Uterus (tissue), 4 donors: ENCODE results near the gene DLGAP1. TPM values are rescaled to one million over a fixed set of nuclear protein-coding genes. Genes with fewer than 3 reads are reported as not detected.
"Not testable (repeated sequence)": the region's sequence is repeated elsewhere in the genome, so short reads cannot be mapped to it uniquely, and the experiment has no call there.

ENCODE experiments used
- DNase-seq, 2 donors: peaks; one replicate each; pipeline ENCODE4 v3.0.0-alpha.2; 2019 to 2020
- H3K27ac ChIP-seq, 2 donors: fragments of 200-600 bp; sonication (generic); 1 replicate in 1 of 2; 2 replicates in 1 of 2; pipeline ENCODE4 v1.5.1; 2016 to 2018
- H3K27me3 ChIP-seq, 2 donors: fragments of 200-600 bp; sonication (generic); one replicate each; pipeline ENCODE4 v1.5.1; 2018 to 2019; ENCODE audit warnings: control low read depth in 1 of 2
- H3K36me3 ChIP-seq, 2 donors: fragments of 200-600 bp; sonication (generic); one replicate each; pipeline ENCODE4 v1.5.1; 2019; ENCODE audit warnings: control low read depth in 1 of 2
- H3K4me1 ChIP-seq, 2 donors: fragments of 200-600 bp; sonication (generic); one replicate each; pipeline ENCODE4 v1.5.1; 2018 to 2019; ENCODE audit warnings: control low read depth in 1 of 2
- H3K4me3 ChIP-seq, 2 donors: fragments of 200-600 bp; sonication (generic); 1 replicate in 1 of 2; 2 replicates in 1 of 2; pipeline ENCODE4 v1.5.1; 2018 to 2019; ENCODE audit warnings: mild to moderate bottlenecking in 1 of 2
- H3K9me3 ChIP-seq, 2 donors: fragments of 200-600 bp; sonication (generic); one replicate each; pipeline ENCODE4 v1.5.1; 2019; ENCODE audit warnings: control low read depth in 1 of 2
- CTCF ChIP-seq, 4 experiments: fragments of 200-600 bp in 2 of 4; fragments of 450-650 bp in 2 of 4; sonication (generic) in 2 of 4; IDR thresholded peaks; one replicate each; pipeline ENCODE4 v1.5.1; 2016 to 2019; ENCODE audit warnings: antibody characterized with exemption in 4 of 4, mild to moderate bottlenecking in 2 of 4, moderate library complexity in 1 of 4
- POLR2A ChIP-seq, 2 donors: fragments of 450-650 bp; IDR thresholded peaks; one replicate each; pipeline ENCODE4 v1.6.1; 2016; ENCODE audit warnings: antibody characterized with exemption in 2 of 2, mild to moderate bottlenecking in 1 of 2, moderate library complexity in 1 of 2
- intact Hi-C: fragments of 100-400 bp; cut with DNase I; formaldehyde crosslinking; loops from one replicate; pipeline ENCODE4 v1.15.1; 2023; ENCODE audit warnings: low total_unique reads
- total RNA-seq, 4 donors: library from RNA; depleted of rRNA in 3 of 4; stranded (reverse); fragments of >200 nt in 3 of 4; gene quantifications; one replicate each; pipeline versions ENCODE4 v1.1.0 to v1.2.4, GENCODE V29; 2014 to 2023
- donor health status: DM: yes; HTN: yes; CAD: no.

Gene DLGAP1
- total RNA-seq, result 1 to 10 TPM; 1.0 to 9.6 (median 3.3) TPM

GRCh38 chr18:4455113-4455811 lies at the start of gene DLGAP1:
Gene DLGAP1 (minus strand): TSS chr18:4455307.
- intact Hi-C loops, result no loop called here
- peaks cover 0 to 15% of the 10 kb centered on the region in 2 donors for H3K27me3 ChIP-seq

GRCh38 chr18:4494703-4495284 lies 39.7 kb upstream of the DLGAP1 start:
- intact Hi-C loops, H3K27ac ChIP-seq, H3K4me3 ChIP-seq, DNase-seq, H3K9me3 ChIP-seq, H3K27me3 ChIP-seq, H3K4me1 ChIP-seq, H3K36me3 ChIP-seq: not testable (repeated sequence)

More at GRCh38 chr18:4455113-4455811, at the start of gene DLGAP1:
- Histone ChIP-seq H3K27ac (no peak within 1 kb of the TSS), H3K9me3 (no peaks in the 10 kb centered on the region), H3K36me3 (no peaks in the 10 kb centered on the region), H3K4me3 (peak within 1 kb of the TSS; percentile 20 to 32), H3K4me1 (no peaks in the 10 kb centered on the region)
- TF ChIP-seq POLR2A (IDR thresholded peaks at IDR 0.05) (peak in 1 of 2 donors; percentile 16), CTCF (IDR thresholded peaks at IDR 0.05) (no peak)
- no peak for DNase-seq

- Histone ChIP-seq H3K27me3 (no peaks in the 10 kb centered on the region), H3K27ac (no peak overlapping the region), H3K9me3 (no peaks in the 10 kb centered on the region), H3K4me3 (no peak overlapping the region), H3K4me1 (no peaks in the 10 kb centered on the region), H3K36me3 (no peaks in the 10 kb centered on the region)
- no peak for DNase-seq
- TF ChIP-seq POLR2A (IDR thresholded peaks at IDR 0.05), result no peak
- no peak for TF ChIP-seq CTCF (IDR thresholded peaks at IDR 0.05)
- intact Hi-C loops, result no loop called here
Measured at GRCh38 chr18:4468511-4468910, 13.4 kb upstream of the DLGAP1 start.

- no peaks in the 10 kb centered on the region for H3K9me3 ChIP-seq
- no peaks in the 10 kb centered on the region for H3K4me1 ChIP-seq
- no peaks in the 10 kb centered on the region for H3K36me3 ChIP-seq
- H3K4me3 ChIP-seq, result peak overlapping the region; percentile 20 to 32
- intact Hi-C loops, result no loop called here
- H3K27ac ChIP-seq, result no peak overlapping the region
- TF ChIP-seq POLR2A (IDR thresholded peaks at IDR 0.05) (no peak), CTCF (IDR thresholded peaks at IDR 0.05) (no peak)
- no peak for DNase-seq
- peaks cover 0 to 15% of the 10 kb centered on the region in 2 donors for H3K27me3 ChIP-seq
Measured at GRCh38 chr18:4454537-4455112, 482 bp downstream of the DLGAP1 start.

GRCh38 chr18:4453874-4454536 lies 1.1 kb downstream of the DLGAP1 start:
- Histone ChIP-seq H3K36me3 (no peaks in the 10 kb centered on the region), H3K27me3 (peaks cover 0 to 15% of the 10 kb centered on the region in 2 donors), H3K4me3 (peak overlapping the region; percentile 20 to 30), H3K27ac (no peak overlapping the region), H3K9me3 (no peaks in the 10 kb centered on the region), H3K4me1 (no peaks in the 10 kb centered on the region)
- DNase-seq, result no peak
- TF ChIP-seq POLR2A (IDR thresholded peaks at IDR 0.05), result no peak
- no peak for TF ChIP-seq CTCF (IDR thresholded peaks at IDR 0.05)
- intact Hi-C loops, result no loop called here
